ENCODE data around the gene IDI2.

The IDI2 gene

DNA sequence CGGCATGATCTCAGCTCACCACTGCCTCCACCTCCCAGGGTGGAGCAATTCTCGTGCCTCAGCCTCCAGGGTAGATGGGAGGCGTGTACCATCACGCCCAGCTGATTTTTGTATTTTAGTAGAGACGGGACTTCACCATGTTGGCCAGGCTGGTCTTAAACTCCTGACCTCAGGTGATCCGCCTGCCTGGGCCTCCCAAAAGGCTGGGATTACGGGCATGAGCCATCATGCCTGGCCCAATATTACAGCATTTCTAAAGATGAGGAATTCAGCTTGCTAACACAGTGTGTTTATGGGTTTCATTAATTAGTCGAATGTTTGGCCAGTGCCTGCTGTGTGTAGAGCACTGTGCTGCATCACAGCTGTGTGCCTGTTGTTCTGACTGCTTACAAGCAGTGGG is 34.2 kb upstream of the IDI2 start:
- Histone ChIP-seq H3K36me3 (ENCODE audit: control insufficient read depth, insufficient read depth, low read length) (no peaks in the 10 kb centered on the region), H3K27ac (ENCODE audit: insufficient read depth, low read depth, low read length, poor library complexity, severe bottlenecking) (no peak overlapping the region), H3K27me3 (ENCODE audit: control insufficient read depth, insufficient read depth, low read length, poor library complexity, severe bottlenecking) (no peaks in the 10 kb centered on the region), H3K9me3 (ENCODE audit: control insufficient read depth, low read length) (no peaks in the 10 kb centered on the region), H3K4me1 (ENCODE audit: control insufficient read depth, insufficient read depth, low read length) (peaks cover 11% of the 10 kb centered on the region), H3K4me3 (ENCODE audit: insufficient read depth, low read depth, low read length) (no peak overlapping the region)
- WGBS, 2 experiments, result 90 to 94% methylated on average over 8 of the region's 8 CpGs

DNA sequence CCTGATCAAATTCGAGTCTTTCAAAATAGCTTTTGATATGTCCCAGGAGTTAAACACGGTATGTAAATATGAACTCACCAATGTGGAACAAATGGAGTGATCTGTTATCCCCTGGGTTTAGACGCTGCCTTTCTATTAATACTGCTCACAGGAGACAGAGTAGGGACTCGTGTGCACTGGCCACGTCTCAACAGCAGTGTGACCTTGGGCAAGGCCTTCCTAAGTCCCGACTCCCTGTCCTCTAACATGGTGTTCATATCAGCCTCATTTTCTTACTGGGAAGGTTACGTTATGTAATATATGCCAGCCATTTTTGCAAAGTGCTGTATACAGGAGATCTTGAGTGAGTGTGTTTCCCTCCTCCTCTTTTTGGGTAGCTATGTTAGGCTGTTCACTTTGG is 32.4 kb upstream of the IDI2 start:
- Histone ChIP-seq H3K9me3 (ENCODE audit: control insufficient read depth, low read length) (no peaks in the 10 kb centered on the region), H3K27me3 (ENCODE audit: control insufficient read depth, insufficient read depth, low read length, poor library complexity, severe bottlenecking) (no peaks in the 10 kb centered on the region), H3K4me3 (ENCODE audit: insufficient read depth, low read depth, low read length) (no peak overlapping the region), H3K36me3 (ENCODE audit: control insufficient read depth, insufficient read depth, low read length) (peaks cover 5% of the 10 kb centered on the region), H3K4me1 (ENCODE audit: control insufficient read depth, insufficient read depth, low read length) (peaks cover 11% of the 10 kb centered on the region), H3K27ac (ENCODE audit: insufficient read depth, low read depth, low read length, poor library complexity, severe bottlenecking) (no peak overlapping the region)
- WGBS, 2 experiments, result 92 to 94% methylated on average over 7 of the region's 7 CpGs

DNA sequence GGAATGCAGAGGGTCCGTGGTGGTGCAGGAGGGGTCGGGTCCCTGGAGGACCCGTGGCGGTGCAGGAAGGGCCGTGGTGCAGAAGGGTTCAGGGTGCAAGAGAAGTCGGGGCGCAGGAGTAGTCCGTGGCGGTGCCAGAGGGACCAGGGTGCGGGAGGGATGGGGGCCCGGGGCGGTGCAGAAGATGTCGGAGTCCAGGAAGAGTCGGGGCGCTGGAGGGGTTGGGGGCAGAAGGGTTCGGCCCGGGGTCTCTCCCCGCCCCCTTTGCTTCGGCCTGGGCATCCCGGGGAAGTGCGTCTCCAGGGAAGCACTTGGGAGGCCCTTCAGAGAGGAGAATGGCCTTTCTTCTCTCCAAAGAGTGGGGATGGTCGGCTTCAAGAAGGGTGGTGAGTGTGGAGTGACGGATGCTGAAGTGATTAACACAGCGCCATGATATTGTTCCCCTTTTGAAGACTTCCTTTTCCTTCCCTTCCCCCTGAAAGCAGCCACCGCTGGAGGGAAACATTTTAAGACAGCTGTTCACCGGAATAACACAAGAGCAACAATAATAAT is 31.5 kb upstream of the IDI2 start:
- H3K27ac ChIP-seq (ENCODE audit: insufficient read depth, low read depth, low read length, poor library complexity, severe bottlenecking), result no peak overlapping the region
- 2% methylated on average over 25 to 26 of the region's 26 CpGs for WGBS, 2 experiments
- peaks cover 5% of the 10 kb centered on the region for H3K36me3 ChIP-seq (ENCODE audit: control insufficient read depth, insufficient read depth, low read length)
- H3K4me1 ChIP-seq (ENCODE audit: control insufficient read depth, insufficient read depth, low read length), result peaks cover 11% of the 10 kb centered on the region
- H3K9me3 ChIP-seq (ENCODE audit: control insufficient read depth, low read length), result no peaks in the 10 kb centered on the region
- H3K27me3 ChIP-seq (ENCODE audit: control insufficient read depth, insufficient read depth, low read length, poor library complexity, severe bottlenecking), result no peaks in the 10 kb centered on the region
- H3K4me3 ChIP-seq (ENCODE audit: insufficient read depth, low read depth, low read length), result peak overlapping the region; percentile 94

DNA sequence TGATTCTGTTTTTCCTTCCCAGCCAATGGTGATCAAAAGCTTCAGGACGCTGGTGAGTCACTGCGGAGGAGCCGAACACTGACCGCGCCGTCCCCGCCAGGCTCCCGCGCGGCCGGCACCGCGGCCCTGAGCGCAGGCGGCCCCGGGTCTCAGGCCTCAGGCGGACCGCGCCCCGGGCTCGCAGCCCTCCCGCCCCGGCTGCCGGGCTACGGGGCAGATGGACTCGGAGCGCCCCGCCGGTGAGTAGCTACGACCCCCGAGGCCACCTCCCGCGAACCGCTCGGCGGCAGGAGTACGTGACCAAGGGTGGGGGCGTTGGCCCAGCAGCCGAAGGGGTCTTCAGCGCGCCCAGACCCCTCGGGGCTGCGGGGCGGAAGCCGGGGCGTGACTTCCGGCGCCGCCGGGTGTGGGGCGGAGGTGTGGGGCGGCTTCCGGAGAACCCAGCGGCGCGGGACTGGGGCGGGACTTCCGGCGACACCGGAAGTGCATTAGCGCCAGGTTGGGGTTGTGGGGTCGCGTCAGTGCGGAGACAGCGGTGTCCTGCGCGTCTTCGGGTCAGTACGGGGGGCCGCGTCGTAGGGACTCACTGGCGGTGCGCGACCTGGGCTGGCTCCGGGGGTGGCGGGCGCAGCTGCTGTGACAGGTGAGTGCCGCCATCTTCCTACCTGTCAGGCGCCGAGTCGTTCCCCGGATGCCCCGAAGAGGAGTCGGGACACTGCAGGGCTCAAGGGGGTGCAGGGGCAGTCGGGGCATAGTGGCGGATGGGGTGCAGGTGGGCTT is 30.9 kb upstream of the IDI2 start, which contains the start of gene WDR37:
TSS of gene WDR37 (plus strand) at position 60 of the 780 bp plus-strand sequence. CDS start 15,771 bp downstream, outside the sequence.
- peak within 1 kb of the TSS; percentile 94 for H3K4me3 ChIP-seq (ENCODE audit: insufficient read depth, low read depth, low read length)
- H3K9me3 ChIP-seq (ENCODE audit: control insufficient read depth, low read length), result no peaks in the 10 kb centered on the region
- peaks cover 5% of the 10 kb centered on the region for H3K36me3 ChIP-seq (ENCODE audit: control insufficient read depth, insufficient read depth, low read length)
- H3K27ac ChIP-seq (ENCODE audit: insufficient read depth, low read depth, low read length, poor library complexity, severe bottlenecking), result peak within 1 kb of the TSS; percentile 80
- no peaks in the 10 kb centered on the region for H3K27me3 ChIP-seq (ENCODE audit: control insufficient read depth, insufficient read depth, low read length, poor library complexity, severe bottlenecking)
- 0% methylated on average over 87 of the region's 87 CpGs for WGBS, 2 experiments
- H3K4me1 ChIP-seq (ENCODE audit: control insufficient read depth, insufficient read depth, low read length), result peaks cover 11% of the 10 kb centered on the region

DNA sequence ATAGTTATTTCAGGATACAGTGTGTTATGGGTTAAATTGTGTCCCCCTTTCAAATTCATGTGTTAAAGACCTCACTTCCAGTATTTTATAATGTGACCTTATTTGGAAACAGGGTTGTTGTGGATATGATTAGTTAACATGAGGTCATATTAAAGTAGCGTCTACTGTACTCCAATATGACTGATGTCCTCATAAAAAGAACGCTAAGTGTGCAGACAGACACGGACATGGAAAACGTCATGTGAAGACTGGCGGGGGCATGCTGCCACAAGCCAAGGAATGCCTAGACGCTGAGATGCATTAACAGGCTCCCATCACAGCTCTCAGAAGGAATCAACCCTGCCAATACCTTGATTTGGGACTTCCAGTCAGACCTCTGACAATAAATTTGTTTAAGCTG is 29.0 kb upstream of the IDI2 start:
- H3K27ac ChIP-seq (ENCODE audit: insufficient read depth, low read depth, low read length, poor library complexity, severe bottlenecking), result no peak overlapping the region
- WGBS, 2 experiments, result 91 to 93% methylated on average over 6 of the region's 6 CpGs
- peaks cover 5% of the 10 kb centered on the region for H3K36me3 ChIP-seq (ENCODE audit: control insufficient read depth, insufficient read depth, low read length)
- no peak overlapping the region for H3K4me3 ChIP-seq (ENCODE audit: insufficient read depth, low read depth, low read length)
- peaks cover 16% of the 10 kb centered on the region for H3K4me1 ChIP-seq (ENCODE audit: control insufficient read depth, insufficient read depth, low read length)
- H3K27me3 ChIP-seq (ENCODE audit: control insufficient read depth, insufficient read depth, low read length, poor library complexity, severe bottlenecking), result no peaks in the 10 kb centered on the region
- no peaks in the 10 kb centered on the region for H3K9me3 ChIP-seq (ENCODE audit: control insufficient read depth, low read length)

DNA sequence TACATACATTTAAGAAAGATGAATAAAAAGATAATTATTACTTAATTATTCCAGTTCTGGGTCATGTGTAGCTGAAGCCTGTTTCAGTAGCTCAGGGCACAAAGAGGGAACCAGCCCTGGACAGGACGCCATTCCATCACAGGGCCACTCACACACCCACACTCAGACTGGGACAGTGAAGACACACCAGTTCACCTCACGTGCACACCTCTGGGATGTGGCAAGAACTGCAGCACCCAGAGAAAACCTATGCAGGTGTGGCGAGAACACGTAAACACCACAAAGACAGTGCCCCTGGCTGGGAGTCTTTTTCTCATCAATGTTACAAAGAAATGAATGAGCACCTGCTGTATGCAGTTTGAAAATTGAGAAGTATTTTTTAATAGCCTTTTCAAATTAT is 24.9 kb upstream of the IDI2 start:
- Histone ChIP-seq H3K27ac (ENCODE audit: insufficient read depth, low read depth, low read length, poor library complexity, severe bottlenecking) (no peak overlapping the region), H3K4me1 (ENCODE audit: control insufficient read depth, insufficient read depth, low read length) (peaks cover 16% of the 10 kb centered on the region), H3K4me3 (ENCODE audit: insufficient read depth, low read depth, low read length) (peak overlapping the region; percentile 95), H3K36me3 (ENCODE audit: control insufficient read depth, insufficient read depth, low read length) (peaks cover 5% of the 10 kb centered on the region), H3K9me3 (ENCODE audit: control insufficient read depth, low read length) (no peaks in the 10 kb centered on the region), H3K27me3 (ENCODE audit: control insufficient read depth, insufficient read depth, low read length, poor library complexity, severe bottlenecking) (no peaks in the 10 kb centered on the region)
- WGBS, 2 experiments, result 64 to 69% methylated on average over 4 of the region's 4 CpGs

DNA sequence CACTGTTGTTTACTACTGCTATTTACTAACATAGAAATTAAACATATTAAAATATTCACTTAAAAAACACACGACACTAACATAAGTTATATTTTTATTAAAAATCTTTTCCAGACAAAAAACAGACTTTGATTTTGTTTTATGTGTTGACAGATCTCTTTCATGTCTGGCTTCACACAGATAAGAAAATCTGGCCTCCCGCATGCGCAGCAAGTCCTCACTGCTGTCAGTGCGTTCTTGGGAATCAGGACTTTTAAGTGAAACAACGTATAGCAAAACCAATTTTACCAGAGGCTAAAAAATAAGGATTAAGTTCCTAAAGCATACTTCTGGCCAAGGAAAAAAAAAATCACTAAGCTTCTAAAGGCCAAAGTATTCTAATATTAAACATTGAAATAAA is 24.5 kb upstream of the IDI2 start:
- Histone ChIP-seq H3K27ac (ENCODE audit: insufficient read depth, low read depth, low read length, poor library complexity, severe bottlenecking) (no peak overlapping the region), H3K27me3 (ENCODE audit: control insufficient read depth, insufficient read depth, low read length, poor library complexity, severe bottlenecking) (no peaks in the 10 kb centered on the region), H3K4me1 (ENCODE audit: control insufficient read depth, insufficient read depth, low read length) (peaks cover 13% of the 10 kb centered on the region), H3K9me3 (ENCODE audit: control insufficient read depth, low read length) (no peaks in the 10 kb centered on the region), H3K36me3 (ENCODE audit: control insufficient read depth, insufficient read depth, low read length) (peaks cover 5% of the 10 kb centered on the region), H3K4me3 (ENCODE audit: insufficient read depth, low read depth, low read length) (peak overlapping the region; percentile 95)
- 31 to 36% methylated on average over 5 of the region's 5 CpGs for whole genome bisulfite sequencing, 2 experiments

DNA sequence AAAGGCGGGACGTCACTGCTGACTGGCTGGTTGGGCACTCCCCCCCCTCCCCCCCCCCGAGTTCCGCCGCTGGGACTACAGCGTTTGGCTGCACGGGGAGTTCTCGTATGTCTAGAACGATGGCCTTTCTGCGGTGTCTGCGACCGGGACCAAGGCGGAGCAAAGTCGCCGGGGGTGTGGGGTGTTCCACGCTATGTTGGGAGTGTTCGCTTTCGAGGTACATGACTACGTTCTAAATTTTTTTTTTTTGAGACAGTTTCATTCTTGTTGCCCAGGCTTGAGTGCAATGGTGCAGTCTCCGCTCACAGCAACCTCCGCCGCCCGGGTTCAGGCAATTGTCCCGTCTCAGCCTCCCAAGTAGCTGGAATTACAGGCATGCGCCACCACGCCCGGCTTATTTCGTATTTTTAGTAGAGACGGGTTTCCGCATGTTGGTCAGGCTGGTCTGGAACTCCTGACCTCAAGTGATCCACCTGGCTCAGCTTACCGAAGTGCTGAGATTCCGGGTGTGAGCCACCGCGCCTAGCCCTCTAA is 23.8 kb upstream of the IDI2 start:
- WGBS, 2 experiments, result 1% methylated on average over 33 to 34 of the region's 34 CpGs
- no peaks in the 10 kb centered on the region for H3K27me3 ChIP-seq (ENCODE audit: control insufficient read depth, insufficient read depth, low read length, poor library complexity, severe bottlenecking)
- H3K4me3 ChIP-seq (ENCODE audit: insufficient read depth, low read depth, low read length), result peak overlapping the region; percentile 95
- H3K27ac ChIP-seq (ENCODE audit: insufficient read depth, low read depth, low read length, poor library complexity, severe bottlenecking), result peak overlapping the region; percentile 99
- no peaks in the 10 kb centered on the region for H3K9me3 ChIP-seq (ENCODE audit: control insufficient read depth, low read length)
- peaks cover 5% of the 10 kb centered on the region for H3K36me3 ChIP-seq (ENCODE audit: control insufficient read depth, insufficient read depth, low read length)
- H3K4me1 ChIP-seq (ENCODE audit: control insufficient read depth, insufficient read depth, low read length), result peaks cover 7% of the 10 kb centered on the region

DNA sequence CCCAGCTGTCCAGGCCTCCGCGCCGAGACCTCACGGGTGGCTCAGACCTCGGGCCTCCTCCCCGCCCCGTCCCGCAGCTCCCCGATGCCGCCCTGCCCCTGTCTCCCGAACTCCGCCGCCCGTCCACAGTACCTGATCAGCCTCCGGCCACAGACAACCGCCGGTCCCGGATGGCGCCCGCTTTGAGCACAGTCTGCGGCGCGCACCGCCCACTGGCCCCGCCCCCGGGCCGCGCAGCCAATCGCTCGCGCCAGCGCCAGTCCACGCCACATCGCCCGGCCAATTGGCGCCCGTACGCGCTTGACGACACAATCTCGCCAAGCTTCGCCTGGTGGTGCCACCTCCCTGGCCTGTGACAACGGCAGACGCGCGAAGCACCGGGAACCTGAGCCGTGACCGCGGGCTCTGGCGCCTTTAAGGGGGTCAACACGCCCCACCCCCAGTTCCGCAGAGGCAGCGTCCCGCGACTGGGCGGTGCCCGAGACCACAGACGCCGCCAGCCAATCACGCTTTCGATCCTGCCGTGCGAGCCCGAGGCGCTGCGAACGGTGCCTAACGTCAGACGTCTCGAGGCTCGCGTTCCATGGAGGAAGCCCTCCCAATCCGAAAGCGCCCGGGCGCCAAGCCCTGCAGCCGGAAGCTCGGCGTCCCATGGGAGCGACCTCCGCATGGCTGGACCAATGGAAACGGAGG is 23.2 kb upstream of the IDI2 start, which contains the start of gene IDI1:
TSS of gene IDI1 (minus strand) at position 388 of the 693 bp plus-strand sequence. CDS start at position 272, 116 bp downstream.
- 0% methylated on average over 83 of the region's 83 CpGs for WGBS, 2 experiments

DNA sequence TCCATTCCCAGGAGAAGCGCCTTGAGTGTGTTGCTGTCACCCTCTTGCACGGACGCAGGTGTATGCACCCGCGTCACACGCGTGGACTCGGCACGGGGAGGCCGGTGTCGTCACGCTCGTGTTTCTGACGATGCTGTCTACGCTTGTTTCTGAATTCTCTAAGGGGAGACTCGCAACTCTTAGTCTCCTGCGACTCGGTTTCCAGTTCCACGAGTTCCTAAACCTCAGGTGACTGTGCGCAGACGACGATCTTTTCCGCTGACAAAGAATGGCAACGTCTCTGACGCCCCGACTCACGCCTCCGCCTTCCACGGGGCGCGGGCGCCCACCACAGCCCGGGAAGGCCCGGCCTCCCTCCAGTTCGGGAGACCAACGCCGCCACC is 22.7 kb upstream of the IDI2 start:
- no peaks in the 10 kb centered on the region for H3K27me3 ChIP-seq (ENCODE audit: control insufficient read depth, insufficient read depth, low read length, poor library complexity, severe bottlenecking)
- WGBS, 2 experiments, result 0% methylated on average over 37 of the region's 37 CpGs
- H3K27ac ChIP-seq (ENCODE audit: insufficient read depth, low read depth, low read length, poor library complexity, severe bottlenecking), result peak overlapping the region; percentile 99
- peak overlapping the region; percentile 95 for H3K4me3 ChIP-seq (ENCODE audit: insufficient read depth, low read depth, low read length)
- no peaks in the 10 kb centered on the region for H3K9me3 ChIP-seq (ENCODE audit: control insufficient read depth, low read length)
- peaks cover 5% of the 10 kb centered on the region for H3K4me1 ChIP-seq (ENCODE audit: control insufficient read depth, insufficient read depth, low read length)
- peaks cover 4% of the 10 kb centered on the region for H3K36me3 ChIP-seq (ENCODE audit: control insufficient read depth, insufficient read depth, low read length)

More for the DNA sequence above, 23.2 kb upstream of the IDI2 start, which contains the start of gene IDI1:
- peaks cover 5% of the 10 kb centered on the region for H3K4me1 ChIP-seq (ENCODE audit: control insufficient read depth, insufficient read depth, low read length)
- no peaks in the 10 kb centered on the region for H3K27me3 ChIP-seq (ENCODE audit: control insufficient read depth, insufficient read depth, low read length, poor library complexity, severe bottlenecking)
- H3K27ac ChIP-seq (ENCODE audit: insufficient read depth, low read depth, low read length, poor library complexity, severe bottlenecking), result peak within 1 kb of the TSS; percentile 99
- no peaks in the 10 kb centered on the region for H3K9me3 ChIP-seq (ENCODE audit: control insufficient read depth, low read length)
- H3K36me3 ChIP-seq (ENCODE audit: control insufficient read depth, insufficient read depth, low read length), result peaks cover 1% of the 10 kb centered on the region
- peak within 1 kb of the TSS; percentile 95 for H3K4me3 ChIP-seq (ENCODE audit: insufficient read depth, low read depth, low read length)

Measured in ectodermal cell (in vitro differentiated cells).